Measurements from ENCODE around the gene MCF2L2. TPM values are rescaled to one million over a fixed set of nuclear protein-coding genes. Genes with fewer than 3 reads are reported as not detected.

Gene MCF2L2
- total and polyA plus RNA-seq, 2 donors (not counting 1 experiment from before 2014, with no cell fraction given), result 0.03 to 1.6 TPM

GRCh38 chr3:183455089-183455488 is 26.7 kb upstream of the MCF2L2 start:
- Histone ChIP-seq H4K20me1 (ENCODE audit: control insufficient read depth, insufficient read depth, low read length, poor library complexity, severe bottlenecking) (no peaks in the 10 kb centered on the region), H3K4me3 (ENCODE audit: control extremely low read depth in 1 of 5, extremely low read depth in 1 of 5, insufficient read depth in 1 of 5, low read depth in 2 of 5, low read length in 4 of 5) (no peak overlapping the region), H3K9ac (ENCODE audit: low read length) (no peak overlapping the region), H3K36me3 (replicated peaks in 1 of 2; ENCODE audit: control extremely low read depth in 1 of 2, control insufficient read depth in 1 of 2, extremely low read depth in 1 of 2, insufficient read depth in 2 of 2, low read length in 1 of 2) (peaks cover 0 to 5% of the 10 kb centered on the region in 2 experiments), H3K27me3 (replicated peaks in 1 of 4; ENCODE audit: control extremely low read depth in 1 of 4, control insufficient read depth in 3 of 4, insufficient read depth in 4 of 4, low read length in 3 of 4) (no peaks in the 10 kb centered on the region), H2AFZ (ENCODE audit: insufficient read depth, low read depth, low read length, poor library complexity, severe bottlenecking) (no peak overlapping the region), H3K9me3 (ENCODE audit: control extremely low read depth in 1 of 3, control insufficient read depth in 2 of 3, insufficient read depth in 1 of 3, low read length in 2 of 3) (peaks cover 0 to 3% (median 0%) of the 10 kb centered on the region in 3 donors), H3K4me2 (replicated peaks; ENCODE audit: low read depth, low read length, poor library complexity, severe bottlenecking) (no peak overlapping the region), H3K27ac (ENCODE audit: low read length in 2 of 2) (no peak overlapping the region), H3K79me2 (ENCODE audit: control insufficient read depth, insufficient read depth, low read length) (no peaks in the 10 kb centered on the region), H3K4me1 (ENCODE audit: control insufficient read depth in 2 of 2, insufficient read depth in 2 of 2, low read length in 2 of 2) (no peaks in the 10 kb centered on the region)
- ChIA-PET CTCF (no interaction called here), POLR2A (no interaction called here)
- Mint-ChIP-seq H3K27ac (no peak overlapping the region), H3K9me3 (ENCODE audit: insufficient read depth) (no peaks in the 10 kb centered on the region), H3K4me1 (no peaks in the 10 kb centered on the region), H3K27me3 (no peaks in the 10 kb centered on the region), H3K4me3 (no peak overlapping the region)
- ATAC-seq (ENCODE audit: low read depth) (no peak), DNase-seq (no peak)
- WGBS (ENCODE audit: insufficient coverage), result 96% methylated on average over 4 of the region's 5 CpGs
- TF ChIP-seq CTCF (IDR thresholded peaks at IDR 0.05) (no peak), EZH2 (IDR thresholded peaks at IDR 0.05; ENCODE audit: borderline replicate concordance, insufficient read depth, low read depth, low read length, poor library complexity, severe bottlenecking) (no peak)
- intact Hi-C loops (cut with micrococcal nuclease), result no loop called here

GRCh38 chr3:183454064-183454463 is 25.6 kb upstream of the MCF2L2 start:
- H3K4me1 Mint-ChIP-seq, result peaks cover 5% of the 10 kb centered on the region
- Histone ChIP-seq H2AFZ (ENCODE audit: insufficient read depth, low read depth, low read length, poor library complexity, severe bottlenecking) (no peak overlapping the region), H3K4me2 (replicated peaks; ENCODE audit: low read depth, low read length, poor library complexity, severe bottlenecking) (no peak overlapping the region), H3K4me3 (ENCODE audit: control extremely low read depth in 1 of 5, extremely low read depth in 1 of 5, insufficient read depth in 1 of 5, low read depth in 2 of 5, low read length in 4 of 5) (no peak overlapping the region), H3K27me3 (replicated peaks in 1 of 4; ENCODE audit: control extremely low read depth in 1 of 4, control insufficient read depth in 3 of 4, insufficient read depth in 4 of 4, low read length in 3 of 4) (no peaks in the 10 kb centered on the region), H3K4me1 (ENCODE audit: control insufficient read depth in 2 of 2, insufficient read depth in 2 of 2, low read length in 2 of 2) (no peaks in the 10 kb centered on the region), H3K27ac (ENCODE audit: low read length in 2 of 2) (no peak overlapping the region), H3K36me3 (replicated peaks in 1 of 2; ENCODE audit: control extremely low read depth in 1 of 2, control insufficient read depth in 1 of 2, extremely low read depth in 1 of 2, insufficient read depth in 2 of 2, low read length in 1 of 2) (peaks cover 0 to 5% of the 10 kb centered on the region in 2 experiments), H3K79me2 (ENCODE audit: control insufficient read depth, insufficient read depth, low read length) (no peaks in the 10 kb centered on the region), H3K9me3 (ENCODE audit: control extremely low read depth in 1 of 3, control insufficient read depth in 2 of 3, insufficient read depth in 1 of 3, low read length in 2 of 3) (no peaks in the 10 kb centered on the region), H3K9ac (ENCODE audit: low read length) (no peak overlapping the region), H4K20me1 (ENCODE audit: control insufficient read depth, insufficient read depth, low read length, poor library complexity, severe bottlenecking) (no peaks in the 10 kb centered on the region)
- no peak for DNase-seq
- H3K4me3 Mint-ChIP-seq, result no peak overlapping the region
- TF ChIP-seq CTCF (IDR thresholded peaks at IDR 0.05) (no peak), EZH2 (IDR thresholded peaks at IDR 0.05; ENCODE audit: borderline replicate concordance, insufficient read depth, low read depth, low read length, poor library complexity, severe bottlenecking) (no peak)
- CTCF ChIA-PET, result no interaction called here
- no peaks in the 10 kb centered on the region for H3K27me3 Mint-ChIP-seq
- POLR2A ChIA-PET, result no interaction called here
- no peak overlapping the region for H3K27ac Mint-ChIP-seq
- H3K9me3 Mint-ChIP-seq (ENCODE audit: insufficient read depth), result no peaks in the 10 kb centered on the region
- ATAC-seq (ENCODE audit: low read depth), result no peak
- intact Hi-C loops (cut with micrococcal nuclease), result no loop called here
- WGBS (ENCODE audit: insufficient coverage), result 92% methylated on average over 2 of the region's 4 CpGs

Measured in B cell (primary cell).